ENCODE data around the gene GPC6.

The GPC6 gene

GRCh38 chr13:94050039-94050438 lies 823.4 kb downstream of the GPC6 start:
- DNase-seq (ENCODE audit: low spot score), result no peak

GRCh38 chr13:94050686-94051085 lies 824.1 kb downstream of the GPC6 start:
- DNase-seq (ENCODE audit: low spot score), result no peak

GRCh38 chr13:94053986-94054593 lies 827.5 kb downstream of the GPC6 start:
- DNase-seq (ENCODE audit: low spot score), result no peak

DNA sequence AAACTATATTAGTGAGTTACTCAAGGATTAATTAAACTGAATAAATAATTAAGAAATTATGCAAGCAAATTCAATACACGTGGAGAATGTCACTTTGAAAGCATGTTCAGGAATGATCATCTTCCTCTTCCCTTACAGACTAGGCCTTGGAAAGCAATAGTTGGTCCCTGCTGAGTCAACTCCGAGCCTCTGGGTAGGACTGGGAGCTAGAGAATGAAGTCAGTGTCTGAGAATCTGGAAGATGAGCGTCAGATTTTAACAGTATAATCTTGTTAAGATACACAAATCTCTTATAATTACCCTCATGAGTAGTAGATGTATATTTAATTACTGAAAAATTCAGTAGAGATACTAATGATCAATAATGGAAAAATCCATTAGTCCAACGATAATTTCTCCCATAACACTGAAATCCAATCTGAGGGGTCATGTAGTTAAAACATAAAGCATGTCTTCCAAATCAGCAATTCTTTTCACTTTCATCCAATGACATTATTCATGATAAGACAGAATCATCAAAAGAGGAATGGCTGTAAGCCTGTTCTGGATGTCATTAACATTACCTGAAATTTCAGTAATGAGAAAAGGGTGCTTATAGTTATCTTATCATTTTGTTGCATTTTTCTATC lies 829.9 kb downstream of the GPC6 start:
- no peak for DNase-seq (ENCODE audit: low spot score)

- no peak for DNase-seq (ENCODE audit: low spot score)
These were observed 831.1 kb downstream of the GPC6 start for GRCh38 chr13:94057618-94058186.

DNA sequence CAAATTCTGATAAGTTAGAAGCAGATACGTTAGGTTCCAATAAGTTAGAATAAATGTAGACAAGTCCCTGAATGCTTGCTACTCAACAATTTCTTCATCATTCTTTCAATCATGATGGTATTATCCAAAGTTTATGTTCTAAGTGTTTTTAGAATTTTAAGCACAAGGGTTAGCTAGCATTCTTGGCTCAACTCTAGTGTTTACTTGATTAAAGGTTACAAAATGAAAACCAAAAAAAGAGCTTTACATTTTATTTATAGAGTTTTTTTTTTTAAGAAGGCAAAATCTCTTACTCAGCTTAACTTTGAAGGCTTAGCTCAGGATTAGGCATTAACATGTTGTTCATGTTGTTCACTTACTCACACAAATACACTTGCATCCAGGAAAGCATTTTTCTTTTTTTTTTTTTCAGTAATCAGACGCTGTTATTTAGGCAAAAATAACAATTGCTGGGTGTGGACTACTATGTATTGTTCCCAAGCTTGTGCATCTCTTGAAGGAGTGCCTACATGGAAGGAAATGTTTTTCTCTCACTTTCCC lies 832.3 kb downstream of the GPC6 start:
- DNase-seq (ENCODE audit: low spot score), result no peak

DNA sequence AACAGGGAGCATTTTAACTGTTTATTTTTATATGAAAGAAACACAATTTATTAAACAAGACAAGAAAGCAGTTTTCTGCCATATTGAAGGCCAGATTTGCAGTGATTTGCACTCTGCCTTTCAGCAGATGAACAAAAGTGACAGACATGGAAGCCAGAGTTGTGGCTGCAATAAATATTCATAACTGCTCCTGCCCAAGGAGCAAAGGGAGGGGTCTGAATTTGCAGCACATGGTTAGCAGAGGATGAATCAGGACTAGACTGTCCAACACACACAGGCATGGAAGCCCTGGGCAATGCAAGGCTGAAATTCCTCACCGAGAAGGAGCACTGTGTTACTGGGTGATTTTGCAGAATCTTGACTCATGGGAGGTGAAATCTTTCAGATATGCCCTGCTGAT lies 834.7 kb downstream of the GPC6 start:
- no peak for DNase-seq (ENCODE audit: low spot score)

- peak; percentile 1 for DNase-seq (ENCODE audit: low spot score)
These were observed 836.5 kb downstream of the GPC6 start for GRCh38 chr13:94063096-94063495.

- no peak for DNase-seq (ENCODE audit: low spot score)
These were observed 837.2 kb downstream of the GPC6 start for GRCh38 chr13:94063848-94064247.

DNA sequence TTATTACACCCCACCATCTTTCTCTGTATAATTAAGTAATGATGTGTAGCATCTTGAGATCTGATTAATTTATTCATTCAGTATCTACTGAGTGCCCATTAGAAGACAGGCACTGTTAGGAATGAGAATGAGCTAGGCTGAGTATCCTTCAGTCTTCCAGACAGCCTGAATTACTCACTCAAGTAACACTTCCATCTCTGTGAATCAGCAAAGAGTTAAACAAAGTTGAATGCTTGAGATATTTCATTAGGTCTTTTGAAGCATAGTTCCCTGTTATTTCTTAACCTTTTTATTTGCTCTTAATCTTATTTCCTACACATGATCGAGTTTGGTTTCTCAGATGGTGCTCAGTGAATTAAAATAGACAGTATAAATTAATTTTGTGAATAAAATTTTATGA lies 839.1 kb downstream of the GPC6 start:
- DNase-seq (ENCODE audit: low spot score), result no peak

GRCh38 chr13:94073007-94073744 lies 846.6 kb downstream of the GPC6 start:
- no peak for DNase-seq (ENCODE audit: low spot score)

GRCh38 chr13:94079876-94080275 lies 853.3 kb downstream of the GPC6 start:
- DNase-seq (ENCODE audit: low spot score), result no peak

- DNase-seq (ENCODE audit: low spot score), result no peak
These were observed 853.9 kb downstream of the GPC6 start for GRCh38 chr13:94080527-94080926.

DNA sequence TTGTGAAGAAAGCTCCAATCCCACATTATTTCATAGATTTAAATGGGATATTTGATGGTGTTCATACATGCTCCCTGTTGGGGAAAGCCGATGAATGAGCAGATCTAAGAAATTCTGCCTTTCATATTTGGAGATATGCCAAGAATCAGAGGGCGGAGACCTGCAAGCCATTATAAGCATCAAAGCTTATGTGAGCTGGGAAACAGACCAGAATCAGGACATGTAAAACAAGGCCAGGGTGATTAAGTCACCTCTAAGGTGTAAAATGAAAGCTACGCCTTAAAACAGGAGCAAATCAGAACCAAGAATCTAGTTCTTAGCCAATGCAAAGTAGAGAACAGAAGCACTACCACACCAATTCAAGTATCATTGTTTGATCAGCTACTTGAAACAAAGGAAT lies 860.5 kb downstream of the GPC6 start:
- no peak for DNase-seq (ENCODE audit: low spot score)

DNA sequence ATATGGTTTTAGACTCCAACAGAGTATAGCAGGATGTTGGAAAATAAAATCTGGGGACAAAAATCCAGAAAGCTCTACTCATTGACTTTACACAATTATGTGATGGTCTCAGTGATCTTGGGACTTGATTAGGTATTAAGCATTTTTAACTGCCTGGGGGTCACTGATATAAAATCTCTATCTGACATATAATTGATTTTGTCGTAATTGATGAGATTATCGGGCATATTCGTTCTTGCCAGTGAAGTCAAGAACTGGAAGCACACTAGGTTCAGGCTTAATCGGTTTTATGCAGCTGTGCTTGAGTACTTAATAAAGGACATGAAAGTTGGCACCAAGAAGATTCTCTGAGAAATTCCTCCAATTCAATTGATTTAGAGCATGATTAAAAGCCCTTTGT lies 862.1 kb downstream of the GPC6 start:
- no peak for DNase-seq (ENCODE audit: low spot score)

GRCh38 chr13:94090773-94091480 lies 864.3 kb downstream of the GPC6 start:
- no peak for DNase-seq (ENCODE audit: low spot score)

DNA sequence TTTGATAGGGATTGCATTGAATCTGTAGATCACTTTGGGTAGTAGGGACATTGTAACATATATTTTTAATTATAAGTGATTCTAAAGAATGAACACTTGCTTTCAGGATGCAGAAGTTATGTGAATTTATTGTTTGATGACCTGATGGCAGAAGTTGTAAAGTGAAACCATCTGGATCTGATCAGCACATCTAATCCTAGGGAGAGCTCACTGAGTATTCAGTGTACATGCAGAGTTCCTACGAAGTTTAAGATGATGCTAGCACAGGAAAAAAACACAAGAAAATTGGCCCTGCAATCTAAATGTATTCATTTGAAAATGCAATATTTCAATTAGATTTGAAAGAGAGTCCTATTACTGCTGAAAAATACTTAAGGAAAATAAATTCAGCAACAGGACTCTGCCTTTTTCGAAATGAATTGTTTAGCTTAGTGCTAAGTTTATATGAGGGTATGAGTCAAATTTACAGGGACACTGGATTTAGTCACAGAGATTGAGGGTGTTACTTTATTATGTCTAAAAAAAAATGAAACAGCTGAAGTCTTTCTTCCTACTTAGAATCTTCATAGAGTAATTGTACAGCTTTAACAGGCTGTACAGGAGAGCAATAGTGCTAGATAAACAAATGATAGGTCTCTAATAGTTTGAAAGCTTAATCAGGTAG lies 867.2 kb downstream of the GPC6 start:
- no peak for DNase-seq (ENCODE audit: low spot score)

DNA sequence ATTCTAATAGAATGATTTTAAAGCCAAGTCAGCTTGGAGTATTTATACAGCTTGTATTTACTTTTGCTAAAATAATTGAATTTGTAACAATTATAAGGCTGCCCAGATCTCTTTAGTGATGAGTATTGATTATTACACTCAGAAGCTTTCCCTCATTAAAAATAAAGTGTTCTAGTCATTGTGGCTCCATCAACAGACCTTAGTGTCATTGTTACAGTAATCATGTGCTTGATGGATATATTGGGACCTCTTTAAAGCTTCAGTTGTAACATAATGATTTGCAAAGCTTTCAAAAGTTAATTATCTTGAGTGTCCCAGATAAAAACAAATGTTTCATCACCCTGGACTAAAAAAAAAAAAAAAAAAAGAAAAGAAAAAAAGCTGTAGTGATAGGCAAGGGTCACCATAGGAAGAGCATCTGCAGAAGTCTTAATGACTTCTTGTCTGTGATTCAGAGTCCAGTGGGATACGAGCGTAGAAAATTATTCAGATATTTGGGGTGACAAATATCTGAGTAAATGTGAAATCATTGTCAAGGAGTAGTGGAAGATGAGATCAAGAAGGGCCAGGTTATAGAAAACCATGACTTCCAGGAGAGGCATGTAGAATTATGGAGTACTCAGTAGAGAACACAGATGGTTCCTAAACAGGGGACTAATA lies 883.2 kb downstream of the GPC6 start:
- no peak for DNase-seq (ENCODE audit: low spot score)

DNA sequence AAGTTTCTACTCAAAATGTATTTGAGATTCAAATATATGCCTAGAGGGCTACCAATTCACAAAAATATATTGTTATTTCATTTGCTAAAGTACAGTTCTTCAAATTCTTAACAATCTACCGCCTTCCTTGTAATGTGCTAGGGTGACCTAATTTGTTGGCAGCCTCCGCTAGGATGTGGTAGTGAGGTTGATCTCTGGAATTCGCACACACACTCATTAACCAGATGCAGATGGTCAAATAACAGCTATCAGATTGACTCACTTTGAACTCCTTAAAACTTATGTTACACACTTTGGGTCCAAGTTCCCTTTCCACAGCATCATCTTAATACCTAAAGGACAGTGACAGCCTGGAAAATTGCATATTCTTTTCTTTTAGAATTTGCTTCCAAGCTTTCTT lies 885.6 kb downstream of the GPC6 start:
- no peak for DNase-seq (ENCODE audit: low spot score)

DNA sequence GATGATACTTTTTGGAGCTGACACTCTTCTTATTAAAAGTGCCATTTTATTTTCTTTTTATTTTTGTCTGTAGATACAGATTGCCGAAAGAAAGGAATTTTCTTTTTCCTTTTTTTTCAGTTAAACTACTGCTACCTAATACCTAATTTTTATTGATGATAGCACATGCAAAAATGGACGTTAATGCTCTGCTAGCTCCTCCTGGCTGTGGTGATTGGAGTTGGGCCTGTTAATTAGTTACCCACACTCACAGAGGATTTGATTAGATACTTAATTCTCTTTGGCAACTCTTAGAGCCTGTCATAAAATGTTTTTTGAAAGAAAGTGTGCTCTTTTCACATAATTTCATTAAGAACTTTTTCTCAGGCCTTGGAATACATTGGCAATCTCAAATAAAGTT lies 886.1 kb downstream of the GPC6 start:
- DNase-seq (ENCODE audit: low spot score), result no peak

GRCh38 chr13:94113245-94113644 lies 886.6 kb downstream of the GPC6 start:
- DNase-seq (ENCODE audit: low spot score), result no peak
